Measurements from ENCODE around the gene ATG5.

The ATG5 gene

DNA sequence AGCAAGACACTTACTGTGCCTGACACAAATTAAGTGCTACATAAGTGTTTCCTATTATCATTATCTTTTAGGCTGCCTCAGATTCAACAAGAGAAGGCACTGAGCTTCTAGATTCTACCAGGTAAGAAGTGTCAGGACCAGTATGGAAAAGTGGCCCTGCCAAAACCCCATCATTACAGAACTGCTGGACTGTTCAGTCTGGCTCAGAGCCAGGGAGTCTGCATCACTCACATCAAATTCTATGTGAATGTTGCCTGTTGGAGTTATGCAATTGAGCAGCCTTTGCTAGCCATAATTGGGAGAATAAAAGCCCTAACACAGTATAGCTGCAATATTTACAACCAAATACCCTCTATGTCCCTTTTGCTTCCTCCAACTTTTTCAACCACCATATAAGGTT lies 70.9 kb downstream of the ATG5 start (continued):
- TF ChIP-seq ZNF560 (tag by site-specific recombination; IDR thresholded peaks at IDR 0.05; ENCODE audit: borderline replicate concordance): no peak
- peak; percentile 51; the same call in 1 of the 2 replicates for TF ChIP-seq ZNF660 (tag by site-specific recombination; IDR thresholded peaks at IDR 0.05)
- TF ChIP-seq MEIS1 (CRISPR knock-in tag; IDR thresholded peaks at IDR 0.05; ENCODE audit: borderline replicate concordance): no peak
- TF ChIP-seq, protein P1, sequence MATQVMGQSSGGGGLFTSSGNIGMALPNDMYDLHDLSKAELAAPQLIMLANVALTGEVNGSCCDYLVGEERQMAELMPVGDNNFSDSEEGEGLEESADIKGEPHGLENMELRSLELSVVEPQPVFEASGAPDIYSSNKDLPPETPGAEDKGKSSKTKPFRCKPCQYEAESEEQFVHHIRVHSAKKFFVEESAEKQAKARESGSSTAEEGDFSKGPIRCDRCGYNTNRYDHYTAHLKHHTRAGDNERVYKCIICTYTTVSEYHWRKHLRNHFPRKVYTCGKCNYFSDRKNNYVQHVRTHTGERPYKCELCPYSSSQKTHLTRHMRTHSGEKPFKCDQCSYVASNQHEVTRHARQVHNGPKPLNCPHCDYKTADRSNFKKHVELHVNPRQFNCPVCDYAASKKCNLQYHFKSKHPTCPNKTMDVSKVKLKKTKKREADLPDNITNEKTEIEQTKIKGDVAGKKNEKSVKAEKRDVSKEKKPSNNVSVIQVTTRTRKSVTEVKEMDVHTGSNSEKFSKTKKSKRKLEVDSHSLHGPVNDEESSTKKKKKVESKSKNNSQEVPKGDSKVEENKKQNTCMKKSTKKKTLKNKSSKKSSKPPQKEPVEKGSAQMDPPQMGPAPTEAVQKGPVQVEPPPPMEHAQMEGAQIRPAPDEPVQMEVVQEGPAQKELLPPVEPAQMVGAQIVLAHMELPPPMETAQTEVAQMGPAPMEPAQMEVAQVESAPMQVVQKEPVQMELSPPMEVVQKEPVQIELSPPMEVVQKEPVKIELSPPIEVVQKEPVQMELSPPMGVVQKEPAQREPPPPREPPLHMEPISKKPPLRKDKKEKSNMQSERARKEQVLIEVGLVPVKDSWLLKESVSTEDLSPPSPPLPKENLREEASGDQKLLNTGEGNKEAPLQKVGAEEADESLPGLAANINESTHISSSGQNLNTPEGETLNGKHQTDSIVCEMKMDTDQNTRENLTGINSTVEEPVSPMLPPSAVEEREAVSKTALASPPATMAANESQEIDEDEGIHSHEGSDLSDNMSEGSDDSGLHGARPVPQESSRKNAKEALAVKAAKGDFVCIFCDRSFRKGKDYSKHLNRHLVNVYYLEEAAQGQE (tag by site-specific recombination; IDR thresholded peaks at IDR 0.05): peak; percentile 68
- TF ChIP-seq ZBTB8A (tag by site-specific recombination; IDR thresholded peaks at IDR 0.05): no peak
- no peak for TF ChIP-seq ZEB2 (tag by site-specific recombination; IDR thresholded peaks at IDR 0.05)
- TF ChIP-seq ZNF302 (tag by site-specific recombination; IDR thresholded peaks at IDR 0.05; ENCODE audit: low read depth): no peak
- peak; percentile 47; the same call in 1 of the 2 replicates for TF ChIP-seq ZNF600 (tag by site-specific recombination; IDR thresholded peaks at IDR 0.05)
- TF ChIP-seq, protein P2, sequence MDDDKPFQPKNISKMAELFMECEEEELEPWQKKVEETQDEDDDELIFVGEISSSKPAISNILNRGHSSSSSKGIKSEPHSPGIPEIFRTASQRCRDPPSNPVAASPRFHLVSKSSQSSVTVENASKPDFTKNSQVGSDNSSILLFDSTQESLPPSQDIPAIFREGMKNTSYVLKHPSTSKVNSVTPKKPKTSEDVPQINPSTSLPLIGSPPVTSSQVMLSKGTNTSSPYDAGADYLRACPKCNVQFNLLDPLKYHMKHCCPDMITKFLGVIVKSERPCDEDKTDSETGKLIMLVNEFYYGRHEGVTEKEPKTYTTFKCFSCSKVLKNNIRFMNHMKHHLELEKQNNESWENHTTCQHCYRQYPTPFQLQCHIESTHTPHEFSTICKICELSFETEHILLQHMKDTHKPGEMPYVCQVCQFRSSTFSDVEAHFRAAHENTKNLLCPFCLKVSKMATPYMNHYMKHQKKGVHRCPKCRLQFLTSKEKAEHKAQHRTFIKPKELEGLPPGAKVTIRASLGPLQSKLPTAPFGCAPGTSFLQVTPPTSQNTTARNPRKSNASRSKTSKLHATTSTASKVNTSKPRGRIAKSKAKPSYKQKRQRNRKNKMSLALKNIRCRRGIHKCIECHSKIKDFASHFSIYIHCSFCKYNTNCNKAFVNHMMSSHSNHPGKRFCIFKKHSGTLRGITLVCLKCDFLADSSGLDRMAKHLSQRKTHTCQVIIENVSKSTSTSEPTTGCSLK (tag by site-specific recombination; IDR thresholded peaks at IDR 0.05): no peak
- no peak for TF ChIP-seq SP7 (tag by site-specific recombination; IDR thresholded peaks at IDR 0.05)
- TF ChIP-seq MYNN (tag by site-specific recombination; IDR thresholded peaks at IDR 0.05; ENCODE audit: borderline replicate concordance): peak; percentile 58; the same call in 1 of the 2 replicates
- no peak for TF ChIP-seq ZNF837 (tag by site-specific recombination; IDR thresholded peaks at IDR 0.05)
- TF ChIP-seq FEZF1 (tag by site-specific recombination; IDR thresholded peaks at IDR 0.05): no peak
- TF ChIP-seq, protein P3, sequence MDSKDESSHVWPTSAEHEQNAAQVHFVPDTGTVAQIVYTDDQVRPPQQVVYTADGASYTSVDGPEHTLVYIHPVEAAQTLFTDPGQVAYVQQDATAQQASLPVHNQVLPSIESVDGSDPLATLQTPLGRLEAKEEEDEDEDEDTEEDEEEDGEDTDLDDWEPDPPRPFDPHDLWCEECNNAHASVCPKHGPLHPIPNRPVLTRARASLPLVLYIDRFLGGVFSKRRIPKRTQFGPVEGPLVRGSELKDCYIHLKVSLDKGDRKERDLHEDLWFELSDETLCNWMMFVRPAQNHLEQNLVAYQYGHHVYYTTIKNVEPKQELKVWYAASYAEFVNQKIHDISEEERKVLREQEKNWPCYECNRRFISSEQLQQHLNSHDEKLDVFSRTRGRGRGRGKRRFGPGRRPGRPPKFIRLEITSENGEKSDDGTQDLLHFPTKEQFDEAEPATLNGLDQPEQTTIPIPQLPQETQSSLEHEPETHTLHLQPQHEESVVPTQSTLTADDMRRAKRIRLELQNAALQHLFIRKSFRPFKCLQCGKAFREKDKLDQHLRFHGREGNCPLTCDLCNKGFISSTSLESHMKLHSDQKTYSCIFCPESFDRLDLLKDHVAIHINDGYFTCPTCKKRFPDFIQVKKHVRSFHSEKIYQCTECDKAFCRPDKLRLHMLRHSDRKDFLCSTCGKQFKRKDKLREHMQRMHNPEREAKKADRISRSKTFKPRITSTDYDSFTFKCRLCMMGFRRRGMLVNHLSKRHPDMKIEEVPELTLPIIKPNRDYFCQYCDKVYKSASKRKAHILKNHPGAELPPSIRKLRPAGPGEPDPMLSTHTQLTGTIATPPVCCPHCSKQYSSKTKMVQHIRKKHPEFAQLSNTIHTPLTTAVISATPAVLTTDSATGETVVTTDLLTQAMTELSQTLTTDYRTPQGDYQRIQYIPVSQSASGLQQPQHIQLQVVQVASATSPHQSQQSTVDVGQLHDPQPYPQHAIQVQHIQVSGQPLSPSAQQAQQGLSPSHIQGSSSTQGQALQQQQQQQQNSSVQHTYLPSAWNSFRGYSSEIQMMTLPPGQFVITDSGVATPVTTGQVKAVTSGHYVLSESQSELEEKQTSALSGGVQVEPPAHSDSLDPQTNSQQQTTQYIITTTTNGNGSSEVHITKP (tag by site-specific recombination; IDR thresholded peaks at IDR 0.05): no peak
- TF ChIP-seq BCL11A (tag by site-specific recombination; IDR thresholded peaks at IDR 0.05; ENCODE audit: low read depth): no peak
- no peak for TF ChIP-seq SCRT1 (tag by site-specific recombination; IDR thresholded peaks at IDR 0.05; ENCODE audit: borderline replicate concordance)
- TF ChIP-seq KLF10 (tag by site-specific recombination; IDR thresholded peaks at IDR 0.05): no peak
- TF ChIP-seq, protein P4, sequence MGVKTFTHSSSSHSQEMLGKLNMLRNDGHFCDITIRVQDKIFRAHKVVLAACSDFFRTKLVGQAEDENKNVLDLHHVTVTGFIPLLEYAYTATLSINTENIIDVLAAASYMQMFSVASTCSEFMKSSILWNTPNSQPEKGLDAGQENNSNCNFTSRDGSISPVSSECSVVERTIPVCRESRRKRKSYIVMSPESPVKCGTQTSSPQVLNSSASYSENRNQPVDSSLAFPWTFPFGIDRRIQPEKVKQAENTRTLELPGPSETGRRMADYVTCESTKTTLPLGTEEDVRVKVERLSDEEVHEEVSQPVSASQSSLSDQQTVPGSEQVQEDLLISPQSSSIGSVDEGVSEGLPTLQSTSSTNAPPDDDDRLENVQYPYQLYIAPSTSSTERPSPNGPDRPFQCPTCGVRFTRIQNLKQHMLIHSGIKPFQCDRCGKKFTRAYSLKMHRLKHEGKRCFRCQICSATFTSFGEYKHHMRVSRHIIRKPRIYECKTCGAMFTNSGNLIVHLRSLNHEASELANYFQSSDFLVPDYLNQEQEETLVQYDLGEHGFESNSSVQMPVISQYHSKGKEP (tag by site-specific recombination; IDR thresholded peaks at IDR 0.05): no peak
- TF ChIP-seq, protein P5, sequence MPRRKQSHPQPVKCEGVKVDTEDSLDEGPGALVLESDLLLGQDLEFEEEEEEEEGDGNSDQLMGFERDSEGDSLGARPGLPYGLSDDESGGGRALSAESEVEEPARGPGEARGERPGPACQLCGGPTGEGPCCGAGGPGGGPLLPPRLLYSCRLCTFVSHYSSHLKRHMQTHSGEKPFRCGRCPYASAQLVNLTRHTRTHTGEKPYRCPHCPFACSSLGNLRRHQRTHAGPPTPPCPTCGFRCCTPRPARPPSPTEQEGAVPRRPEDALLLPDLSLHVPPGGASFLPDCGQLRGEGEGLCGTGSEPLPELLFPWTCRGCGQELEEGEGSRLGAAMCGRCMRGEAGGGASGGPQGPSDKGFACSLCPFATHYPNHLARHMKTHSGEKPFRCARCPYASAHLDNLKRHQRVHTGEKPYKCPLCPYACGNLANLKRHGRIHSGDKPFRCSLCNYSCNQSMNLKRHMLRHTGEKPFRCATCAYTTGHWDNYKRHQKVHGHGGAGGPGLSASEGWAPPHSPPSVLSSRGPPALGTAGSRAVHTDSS (tag by site-specific recombination; IDR thresholded peaks at IDR 0.05): no peak
- TF ChIP-seq, protein P6, sequence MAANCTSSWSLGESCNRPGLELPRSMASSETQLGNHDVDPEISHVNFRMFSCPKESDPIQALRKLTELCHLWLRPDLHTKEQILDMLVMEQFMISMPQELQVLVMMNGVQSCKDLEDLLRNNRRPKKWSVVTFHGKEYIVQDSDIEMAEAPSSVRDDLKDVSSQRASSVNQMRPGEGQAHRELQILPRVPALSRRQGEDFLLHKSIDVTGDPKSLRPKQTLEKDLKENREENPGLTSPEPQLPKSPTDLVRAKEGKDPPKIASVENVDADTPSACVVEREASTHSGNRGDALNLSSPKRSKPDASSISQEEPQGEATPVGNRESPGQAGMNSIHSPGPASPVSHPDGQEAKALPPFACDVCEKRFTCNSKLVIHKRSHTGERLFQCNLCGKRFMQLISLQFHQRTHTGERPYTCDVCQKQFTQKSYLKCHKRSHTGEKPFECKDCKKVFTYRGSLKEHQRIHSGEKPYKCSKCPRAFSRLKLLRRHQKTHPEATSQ (tag by site-specific recombination; IDR thresholded peaks at IDR 0.05): no peak

Data from HEK293 (cell line).